SK-N-SH (cell line): Measurements from ENCODE around the gene ATG7. TPM values are rescaled to one million over a fixed set of nuclear protein-coding genes. Genes with fewer than 3 reads are reported as not detected.

ENCODE experiments used
- CTCF ChIA-PET: fragments of 300-600, 350-600 bp; formaldehyde crosslinking; extraction: SDS; loops from one replicate; lab custom pipeline; 2021; lab: Yijun Ruan, JAX
- POLR2A ChIA-PET: fragments of 350-600 bp; sonication (Branson Sonifier 250); formaldehyde crosslinking; extraction: SDS; loops from one replicate; lab custom pipeline; 2020; ENCODE audit warnings: antibody characterized with exemption, inconsistent platforms; lab: Yijun Ruan, JAX
- DNase-seq: peaks from one replicate; pipeline ENCODE4 v3.0.0; 2012
- H2AFZ ChIP-seq: fragments of 200-600 bp; sonication (generic); 2 replicates; pipeline ENCODE4 v1.8.1; 2016; ENCODE audit warnings: antibody characterized with exemption, mild to moderate bottlenecking, low read depth
- H3F3A ChIP-seq: fragments of 200-600 bp; sonication (generic); replicated peaks from 2 replicates; pipeline ENCODE3; 2016; ENCODE audit warnings: antibody characterized with exemption, mild to moderate bottlenecking; ENCODE audit not compliant: insufficient read depth
- H3K27ac ChIP-seq, 2 experiments: fragments of 200-500 bp in 1 of 2; fragments of 200-600 bp in 1 of 2; sonication (Bioruptor generic) in 1 of 2; sonication (generic), shearing (Covaris generic) in 1 of 2; 2 replicates each; pipeline versions ENCODE4 v1.5.1 to v1.6.1; 2014 to 2016; ENCODE audit warnings: low read depth in 2 of 2, inconsistent platforms in 1 of 2, low read length in 1 of 2, mild to moderate bottlenecking in 1 of 2, mixed read lengths in 1 of 2
- H3K27me3 ChIP-seq: fragments of 200-600 bp; sonication (generic), shearing (Covaris generic); 2 replicates; pipeline ENCODE4 v1.6.1; 2016; ENCODE audit warnings: mixed run types; ENCODE audit not compliant: insufficient read depth
- H3K36me3 ChIP-seq, 2 experiments: fragments of 200-500 bp in 1 of 2; fragments of 200-600 bp in 1 of 2; sonication (Bioruptor generic) in 1 of 2; sonication (generic) in 1 of 2; replicated peaks in 1 of 2; 2 replicates each; pipeline versions ENCODE3 to v1.5.1; 2014 to 2016; ENCODE audit warnings: low read length in 1 of 2, mild to moderate bottlenecking in 1 of 2; ENCODE audit not compliant: insufficient read depth in 2 of 2, control insufficient read depth in 1 of 2
- H3K4me1 ChIP-seq, 2 experiments: fragments of 200-500 bp in 1 of 2; fragments of 200-600 bp in 1 of 2; sonication (Bioruptor generic) in 1 of 2; sonication (generic), shearing (Covaris generic) in 1 of 2; 2 replicates each; pipeline versions ENCODE4 v1.5.1 to v1.6.1; 2014 to 2016; ENCODE audit warnings: low read depth in 1 of 2, low read length in 1 of 2, mixed run types in 1 of 2; ENCODE audit not compliant: insufficient read depth in 2 of 2, control insufficient read depth in 1 of 2
- H3K4me2 ChIP-seq: fragments of 200-600 bp; sonication (generic), shearing (Covaris generic); 2 replicates; pipeline ENCODE4 v1.6.1; 2017; ENCODE audit warnings: mixed run types
- H3K4me3 ChIP-seq, 2 experiments: fragments of 200-500 bp in 1 of 2; fragments of 200-600 bp in 1 of 2; sonication (Bioruptor generic) in 1 of 2; sonication (generic), shearing (Covaris generic) in 1 of 2; 2 replicates each; pipeline versions ENCODE4 v1.5.1 to v1.8.1; 2014 to 2016; ENCODE audit warnings: low read depth in 2 of 2, inconsistent platforms in 1 of 2, low read length in 1 of 2, mild to moderate bottlenecking in 1 of 2, mixed read lengths in 1 of 2, moderate library complexity in 1 of 2
- H3K79me2 ChIP-seq: fragments of 200-600 bp; sonication (generic); 2 replicates; pipeline ENCODE4 v1.8.1; 2017; ENCODE audit warnings: mild to moderate bottlenecking; ENCODE audit not compliant: insufficient read depth
- H3K9ac ChIP-seq: fragments of 200-600 bp; sonication (generic); 2 replicates; pipeline ENCODE4 v1.6.1; 2017; ENCODE audit warnings: mixed run types
- H3K9me2 ChIP-seq: fragments of 200-600 bp; sonication (generic); 2 replicates; pipeline ENCODE4 v1.6.1; 2017; ENCODE audit warnings: mixed run types
- H3K9me3 ChIP-seq: fragments of 200-600 bp; sonication (generic); 2 replicates; pipeline ENCODE4 v1.6.1; 2017; ENCODE audit warnings: mixed run types, mild to moderate bottlenecking, moderate library complexity
- H4K20me1 ChIP-seq: fragments of 200-600 bp; sonication (generic); 2 replicates; pipeline ENCODE4 v1.6.1; 2017; ENCODE audit warnings: mild to moderate bottlenecking, mixed run types; ENCODE audit not compliant: insufficient read depth
- FOXM1 ChIP-seq: IDR thresholded peaks from 2 replicates; pipeline ENCODE4 v1.4.0; 2012; ENCODE audit warnings: low read depth, mild to moderate bottlenecking
- GATA2 ChIP-seq: sonication (generic); formaldehyde crosslinking; IDR thresholded peaks from 2 replicates; pipeline ENCODE4 v1.5.0; 2020; ENCODE audit warnings: mild to moderate bottlenecking, missing genetic modification reagents
- WGBS: methylation state at CpG from one replicate; pipeline ENCODE4 v1.1.6; 2017; ENCODE audit warnings: low lambda C conversion rate; 5-methylcytosine and 5-hydroxymethylcytosine counted together
- polyA plus RNA-seq, 3 experiments: library from polyadenylated mRNA; depleted of rRNA; stranded (reverse); fragments of >200 nt; gene quantifications; 2 replicates each; pipeline ENCODE4 v1.2.3, GENCODE V29; 2012
- TF ChIP-seq, protein P1 (sequence below): IDR thresholded peaks from 2 replicates; pipeline ENCODE4; 2012
- TF ChIP-seq, protein P2 (sequence below): IDR thresholded peaks from 2 replicates; pipeline ENCODE4 v1.6.1; 2012; ENCODE audit warnings: mild to moderate bottlenecking, low read depth, low read length, moderate library complexity
- TF ChIP-seq, protein P3 (sequence below): IDR thresholded peaks from 2 replicates; pipeline ENCODE4 v1.4.0; 2012; ENCODE audit warnings: low read depth, borderline replicate concordance

The ATG7 gene
- polyA plus RNA-seq, 1 of the 3 experiments (the other 2 are of a cell fraction): 29.5 TPM

DNA sequence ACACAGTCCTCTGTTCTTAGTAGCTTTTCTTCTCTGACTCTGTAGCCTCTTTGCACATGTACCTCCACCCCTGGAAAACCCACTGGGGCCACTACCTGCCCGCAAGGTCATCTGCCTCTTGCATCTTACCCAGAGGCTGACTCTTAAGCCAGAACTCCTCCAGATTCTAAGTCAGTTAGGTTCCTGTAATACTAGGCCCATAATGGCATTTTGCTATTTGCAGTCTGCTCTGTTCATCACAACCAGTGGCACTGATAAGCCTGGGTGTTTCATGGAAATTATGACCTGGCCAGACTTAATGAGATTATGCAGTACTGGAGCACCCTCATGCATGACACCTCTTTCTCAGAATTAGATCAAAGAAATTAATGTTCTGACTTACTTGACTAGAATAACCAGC is 31.7 kb upstream of the ATG7 start:
- no peaks in the 10 kb centered on the region for H3K27me3 ChIP-seq
- ChIA-PET POLR2A (interaction anchor here (0.6 kb wide), 2 partner anchors 8 to 21 kb away, joined by 3 to 5 read pairs; no protein-coding TSS in a partner anchor), CTCF (interaction anchor here (1.1 to 2.5 kb wide), 2 partner anchors 44 to 94 kb away, joined by 4 to 8 read pairs; no protein-coding TSS in a partner anchor)
- H3K27ac ChIP-seq: no peak overlapping the region
- peaks cover 0 to 19% of the 10 kb centered on the region in 2 experiments for H3K36me3 ChIP-seq
- H4K20me1 ChIP-seq: no peaks in the 10 kb centered on the region; the same call in 1 of the 2 replicates
- peaks cover 0 to 14% of the 10 kb centered on the region in 2 experiments for H3K4me1 ChIP-seq
- no peak for DNase-seq
- H3K4me3 ChIP-seq: no peak overlapping the region
- H3K9ac ChIP-seq: no peak overlapping the region
- peaks cover 7% of the 10 kb centered on the region; the same call in 1 of the 2 replicates for H3K9me3 ChIP-seq
- WGBS: 100% methylated on average over 1 of the region's 1 CpG
- peaks cover 40% of the 10 kb centered on the region for H3F3A ChIP-seq
- no peak overlapping the region for H2AFZ ChIP-seq
- H3K4me2 ChIP-seq: no peak overlapping the region
- no peaks in the 10 kb centered on the region for H3K9me2 ChIP-seq
- peaks cover 74% of the 10 kb centered on the region for H3K79me2 ChIP-seq
- TF ChIP-seq, protein P1, sequence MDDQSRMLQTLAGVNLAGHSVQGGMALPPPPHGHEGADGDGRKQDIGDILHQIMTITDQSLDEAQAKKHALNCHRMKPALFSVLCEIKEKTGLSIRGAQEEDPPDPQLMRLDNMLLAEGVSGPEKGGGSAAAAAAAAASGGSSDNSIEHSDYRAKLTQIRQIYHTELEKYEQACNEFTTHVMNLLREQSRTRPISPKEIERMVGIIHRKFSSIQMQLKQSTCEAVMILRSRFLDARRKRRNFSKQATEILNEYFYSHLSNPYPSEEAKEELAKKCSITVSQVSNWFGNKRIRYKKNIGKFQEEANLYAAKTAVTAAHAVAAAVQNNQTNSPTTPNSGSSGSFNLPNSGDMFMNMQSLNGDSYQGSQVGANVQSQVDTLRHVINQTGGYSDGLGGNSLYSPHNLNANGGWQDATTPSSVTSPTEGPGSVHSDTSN: no peak
- no peak for TF ChIP-seq GATA2 (CRISPR knock-in tag)
- no peak for TF ChIP-seq FOXM1
- TF ChIP-seq, protein P2, sequence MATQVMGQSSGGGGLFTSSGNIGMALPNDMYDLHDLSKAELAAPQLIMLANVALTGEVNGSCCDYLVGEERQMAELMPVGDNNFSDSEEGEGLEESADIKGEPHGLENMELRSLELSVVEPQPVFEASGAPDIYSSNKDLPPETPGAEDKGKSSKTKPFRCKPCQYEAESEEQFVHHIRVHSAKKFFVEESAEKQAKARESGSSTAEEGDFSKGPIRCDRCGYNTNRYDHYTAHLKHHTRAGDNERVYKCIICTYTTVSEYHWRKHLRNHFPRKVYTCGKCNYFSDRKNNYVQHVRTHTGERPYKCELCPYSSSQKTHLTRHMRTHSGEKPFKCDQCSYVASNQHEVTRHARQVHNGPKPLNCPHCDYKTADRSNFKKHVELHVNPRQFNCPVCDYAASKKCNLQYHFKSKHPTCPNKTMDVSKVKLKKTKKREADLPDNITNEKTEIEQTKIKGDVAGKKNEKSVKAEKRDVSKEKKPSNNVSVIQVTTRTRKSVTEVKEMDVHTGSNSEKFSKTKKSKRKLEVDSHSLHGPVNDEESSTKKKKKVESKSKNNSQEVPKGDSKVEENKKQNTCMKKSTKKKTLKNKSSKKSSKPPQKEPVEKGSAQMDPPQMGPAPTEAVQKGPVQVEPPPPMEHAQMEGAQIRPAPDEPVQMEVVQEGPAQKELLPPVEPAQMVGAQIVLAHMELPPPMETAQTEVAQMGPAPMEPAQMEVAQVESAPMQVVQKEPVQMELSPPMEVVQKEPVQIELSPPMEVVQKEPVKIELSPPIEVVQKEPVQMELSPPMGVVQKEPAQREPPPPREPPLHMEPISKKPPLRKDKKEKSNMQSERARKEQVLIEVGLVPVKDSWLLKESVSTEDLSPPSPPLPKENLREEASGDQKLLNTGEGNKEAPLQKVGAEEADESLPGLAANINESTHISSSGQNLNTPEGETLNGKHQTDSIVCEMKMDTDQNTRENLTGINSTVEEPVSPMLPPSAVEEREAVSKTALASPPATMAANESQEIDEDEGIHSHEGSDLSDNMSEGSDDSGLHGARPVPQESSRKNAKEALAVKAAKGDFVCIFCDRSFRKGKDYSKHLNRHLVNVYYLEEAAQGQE: no peak

DNA sequence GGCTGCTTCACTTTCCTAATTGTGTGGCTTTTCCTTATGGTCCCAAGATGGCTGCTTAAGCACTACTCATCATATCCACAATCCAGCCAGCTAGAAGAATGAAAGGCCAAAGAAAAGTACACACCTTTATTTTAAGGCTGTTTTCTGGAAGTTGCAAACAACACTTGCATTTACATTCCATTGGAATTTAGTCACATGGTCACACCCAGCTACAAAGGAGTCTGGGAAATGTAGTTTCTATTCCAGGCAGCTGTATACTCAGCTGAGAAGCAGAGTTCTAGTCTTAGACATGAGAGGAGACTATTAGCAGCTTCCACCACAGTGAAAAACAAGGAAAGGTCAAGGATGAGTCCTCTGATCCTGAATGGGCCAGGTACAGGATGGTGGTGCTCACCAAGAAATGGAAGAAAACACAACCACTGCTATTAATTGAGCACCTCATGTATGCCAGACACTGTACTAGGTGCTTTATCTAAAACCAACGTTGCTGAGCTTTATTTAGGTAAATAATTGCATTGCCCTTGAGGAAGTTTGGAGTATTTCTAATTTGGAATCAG is 28.0 kb upstream of the ATG7 start:
- peaks cover 16% of the 10 kb centered on the region for H3F3A ChIP-seq
- H3K4me2 ChIP-seq: no peak overlapping the region
- no peak overlapping the region for H3K9ac ChIP-seq
- 70% methylated on average over 1 of the region's 1 CpG for WGBS
- no peaks in the 10 kb centered on the region for H3K9me2 ChIP-seq
- peaks cover 0 to 13% of the 10 kb centered on the region in 2 experiments; a peak in 2 of 4 replicates for H3K4me1 ChIP-seq
- H2AFZ ChIP-seq: no peak overlapping the region
- ChIA-PET CTCF (interaction anchor here (1.9 to 2.1 kb wide), 2 partner anchors 7 to 91 kb away, joined by 6 to 11 read pairs; no protein-coding TSS in a partner anchor), POLR2A (no interaction called here)
- H4K20me1 ChIP-seq: no peaks in the 10 kb centered on the region; the same call in 1 of the 2 replicates
- peaks cover 93% of the 10 kb centered on the region for H3K79me2 ChIP-seq
- H3K36me3 ChIP-seq: peaks cover 0 to 19% of the 10 kb centered on the region in 2 experiments
- H3K9me3 ChIP-seq: peaks cover 6% of the 10 kb centered on the region; the same call in 1 of the 2 replicates
- no peak for TF ChIP-seq FOXM1
- TF ChIP-seq, protein P3, sequence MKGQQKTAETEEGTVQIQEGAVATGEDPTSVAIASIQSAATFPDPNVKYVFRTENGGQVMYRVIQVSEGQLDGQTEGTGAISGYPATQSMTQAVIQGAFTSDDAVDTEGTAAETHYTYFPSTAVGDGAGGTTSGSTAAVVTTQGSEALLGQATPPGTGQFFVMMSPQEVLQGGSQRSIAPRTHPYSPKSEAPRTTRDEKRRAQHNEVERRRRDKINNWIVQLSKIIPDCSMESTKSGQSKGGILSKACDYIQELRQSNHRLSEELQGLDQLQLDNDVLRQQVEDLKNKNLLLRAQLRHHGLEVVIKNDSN: peak; percentile 81
- H3K27ac ChIP-seq: no peak overlapping the region
- no peak for DNase-seq
- H3K4me3 ChIP-seq: no peak overlapping the region
- no peaks in the 10 kb centered on the region for H3K27me3 ChIP-seq
